Measurements from ENCODE around the gene WNT5A. TPM values are rescaled to one million over a fixed set of nuclear protein-coding genes. Genes with fewer than 3 reads are reported as not detected.

WNT5A gene
- polyA plus RNA-seq, 1 experiment, result 203 TPM

DNA sequence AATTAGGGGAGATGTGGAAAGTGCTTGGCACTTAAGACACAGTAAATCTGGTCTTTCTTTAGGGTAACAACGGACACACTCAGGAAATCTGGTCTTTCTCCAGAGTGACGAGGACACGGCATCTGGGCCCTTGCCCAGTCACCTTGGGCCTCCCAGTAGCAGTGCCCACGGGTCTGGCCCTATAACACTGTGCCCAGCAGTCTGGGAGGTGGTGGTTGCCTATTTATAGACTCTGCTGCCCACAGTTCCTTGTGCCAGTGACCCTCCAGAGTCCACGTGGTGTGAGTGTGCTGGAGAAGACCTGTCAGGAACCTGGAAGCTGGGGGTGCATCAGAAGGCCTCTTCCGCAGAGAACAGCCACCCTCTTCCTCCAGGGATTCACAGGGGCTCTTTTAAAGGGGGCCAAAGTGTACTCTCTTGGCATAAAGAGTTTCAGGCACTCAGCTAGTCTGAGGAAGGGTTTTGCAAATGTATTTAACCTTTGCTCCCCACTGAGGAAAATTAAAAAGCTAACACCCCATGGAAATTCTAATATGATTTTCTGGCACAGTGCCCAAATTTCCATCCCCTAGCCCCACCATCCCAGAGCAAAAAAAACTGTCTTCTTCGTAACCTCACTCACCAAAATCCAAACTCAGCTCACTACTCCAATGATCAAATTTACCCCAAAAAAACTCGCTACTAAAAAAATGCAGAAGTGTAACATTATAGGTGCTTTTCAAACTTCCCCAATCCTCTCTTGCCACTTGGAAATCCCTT lies 15.4 kb downstream of the WNT5A start:
- no peak for DNase-seq (ENCODE audit: low read depth, low spot score)
- ChIA-PET POLR2A (no interaction called here), CTCF (no interaction called here)
- no peak overlapping the region for H3K4me3 ChIP-seq (ENCODE audit: low read depth, low read length)
- H3K27me3 ChIP-seq (ENCODE audit: control insufficient read depth, insufficient read depth, low read length), result no peaks in the 10 kb centered on the region
- TF ChIP-seq, protein P1, sequence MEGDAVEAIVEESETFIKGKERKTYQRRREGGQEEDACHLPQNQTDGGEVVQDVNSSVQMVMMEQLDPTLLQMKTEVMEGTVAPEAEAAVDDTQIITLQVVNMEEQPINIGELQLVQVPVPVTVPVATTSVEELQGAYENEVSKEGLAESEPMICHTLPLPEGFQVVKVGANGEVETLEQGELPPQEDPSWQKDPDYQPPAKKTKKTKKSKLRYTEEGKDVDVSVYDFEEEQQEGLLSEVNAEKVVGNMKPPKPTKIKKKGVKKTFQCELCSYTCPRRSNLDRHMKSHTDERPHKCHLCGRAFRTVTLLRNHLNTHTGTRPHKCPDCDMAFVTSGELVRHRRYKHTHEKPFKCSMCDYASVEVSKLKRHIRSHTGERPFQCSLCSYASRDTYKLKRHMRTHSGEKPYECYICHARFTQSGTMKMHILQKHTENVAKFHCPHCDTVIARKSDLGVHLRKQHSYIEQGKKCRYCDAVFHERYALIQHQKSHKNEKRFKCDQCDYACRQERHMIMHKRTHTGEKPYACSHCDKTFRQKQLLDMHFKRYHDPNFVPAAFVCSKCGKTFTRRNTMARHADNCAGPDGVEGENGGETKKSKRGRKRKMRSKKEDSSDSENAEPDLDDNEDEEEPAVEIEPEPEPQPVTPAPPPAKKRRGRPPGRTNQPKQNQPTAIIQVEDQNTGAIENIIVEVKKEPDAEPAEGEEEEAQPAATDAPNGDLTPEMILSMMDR (IDR thresholded peaks at IDR 0.05; ENCODE audit: low read depth, low read length), result no peak
- H3K9me3 ChIP-seq (ENCODE audit: control insufficient read depth, insufficient read depth, low read length), result peaks cover 3% of the 10 kb centered on the region; the same call in 1 of the 2 replicates
- no peak overlapping the region for H3K27ac ChIP-seq (ENCODE audit: low read depth, low read length)

DNA sequence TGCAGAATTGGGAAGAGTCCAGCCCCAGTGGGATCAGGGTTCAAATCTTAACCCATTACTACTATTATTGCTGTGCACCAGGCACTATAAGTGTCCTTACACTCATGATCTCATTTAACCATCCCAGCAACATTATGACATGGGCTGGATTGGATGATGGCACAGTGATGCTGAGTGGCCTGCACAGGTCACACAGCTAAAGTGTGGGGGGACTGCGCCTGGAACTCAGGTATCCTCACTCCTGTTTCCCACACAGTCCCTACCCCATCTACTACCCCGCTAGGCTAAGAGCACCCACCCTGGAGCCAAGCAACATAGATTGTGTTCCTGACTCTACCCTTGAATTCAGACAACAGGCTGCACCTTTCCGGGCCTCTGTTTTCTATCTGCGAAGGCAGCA lies 16.0 kb downstream of the WNT5A start:
- Histone ChIP-seq H3K4me3 (ENCODE audit: low read depth, low read length) (no peak overlapping the region), H3K27ac (ENCODE audit: low read depth, low read length) (no peak overlapping the region), H3K27me3 (ENCODE audit: control insufficient read depth, insufficient read depth, low read length) (no peaks in the 10 kb centered on the region), H3K9me3 (ENCODE audit: control insufficient read depth, insufficient read depth, low read length) (peaks cover 3% of the 10 kb centered on the region; the same call in 1 of the 2 replicates)
- CTCF ChIA-PET, result no interaction called here
- no peak for DNase-seq (ENCODE audit: low read depth, low spot score)
- POLR2A ChIA-PET, result interaction anchor here (1.3 kb wide), 1 partner anchor 11 kb away, joined by 3 read pairs; no protein-coding TSS in a partner anchor
- TF ChIP-seq, protein P1 (IDR thresholded peaks at IDR 0.05; ENCODE audit: low read depth, low read length), result no peak

GRCh38 chr3:55469957-55470526 lies 17.1 kb downstream of the WNT5A start:
- Histone ChIP-seq H3K4me3 (ENCODE audit: low read depth, low read length) (no peak overlapping the region), H3K27me3 (ENCODE audit: control insufficient read depth, insufficient read depth, low read length) (no peaks in the 10 kb centered on the region)
- CTCF ChIA-PET, result interaction anchor here (1.4 kb wide), 1 partner anchor 252 kb away, joined by 3 read pairs; no protein-coding TSS in a partner anchor

GRCh38 chr3:55468251-55468650 lies 18.9 kb downstream of the WNT5A start:
- Histone ChIP-seq H3K4me3 (ENCODE audit: low read depth, low read length) (no peak overlapping the region), H3K9me3 (ENCODE audit: control insufficient read depth, insufficient read depth, low read length) (peaks cover 3% of the 10 kb centered on the region; the same call in 1 of the 2 replicates), H3K27ac (ENCODE audit: low read depth, low read length) (no peak overlapping the region), H3K27me3 (ENCODE audit: control insufficient read depth, insufficient read depth, low read length) (no peaks in the 10 kb centered on the region)
- DNase-seq (ENCODE audit: low read depth, low spot score), result no peak
- CTCF ChIA-PET, result interaction anchor here (0.6 to 1.1 kb wide), 2 partner anchors 138 to 279 kb away, joined by 3 to 4 read pairs; no protein-coding TSS in a partner anchor
- TF ChIP-seq, protein P1 (IDR thresholded peaks at IDR 0.05; ENCODE audit: low read depth, low read length), result no peak
- POLR2A ChIA-PET, result interaction anchor here (0.6 to 2.0 kb wide), 5 partner anchors 9 to 383 kb away, joined by 3 to 7 read pairs (median 3); no protein-coding TSS in a partner anchor

More at GRCh38 chr3:55469957-55470526, 17.1 kb downstream of the WNT5A start:
- DNase-seq (ENCODE audit: low read depth, low spot score), result no peak
- Histone ChIP-seq H3K27ac (ENCODE audit: low read depth, low read length) (no peak overlapping the region), H3K9me3 (ENCODE audit: control insufficient read depth, insufficient read depth, low read length) (peaks cover 3% of the 10 kb centered on the region; the same call in 1 of the 2 replicates)
- TF ChIP-seq, protein P1 (IDR thresholded peaks at IDR 0.05; ENCODE audit: low read depth, low read length), result no peak
- POLR2A ChIA-PET, result interaction anchor here (1.3 kb wide), 1 partner anchor 12 kb away, joined by 3 read pairs; no protein-coding TSS in a partner anchor

Data from AG04450 (cell line).